ENCODE measurements around the gene ZNF780A.
A peak's percentile ranks its signal among the peaks of the same experiment; 100 is the strongest.
"Not testable (repeated sequence)": the region's sequence is repeated elsewhere in the genome, so short reads cannot be mapped to it uniquely, and the experiment has no call there.

Gene ZNF780A

DNA sequence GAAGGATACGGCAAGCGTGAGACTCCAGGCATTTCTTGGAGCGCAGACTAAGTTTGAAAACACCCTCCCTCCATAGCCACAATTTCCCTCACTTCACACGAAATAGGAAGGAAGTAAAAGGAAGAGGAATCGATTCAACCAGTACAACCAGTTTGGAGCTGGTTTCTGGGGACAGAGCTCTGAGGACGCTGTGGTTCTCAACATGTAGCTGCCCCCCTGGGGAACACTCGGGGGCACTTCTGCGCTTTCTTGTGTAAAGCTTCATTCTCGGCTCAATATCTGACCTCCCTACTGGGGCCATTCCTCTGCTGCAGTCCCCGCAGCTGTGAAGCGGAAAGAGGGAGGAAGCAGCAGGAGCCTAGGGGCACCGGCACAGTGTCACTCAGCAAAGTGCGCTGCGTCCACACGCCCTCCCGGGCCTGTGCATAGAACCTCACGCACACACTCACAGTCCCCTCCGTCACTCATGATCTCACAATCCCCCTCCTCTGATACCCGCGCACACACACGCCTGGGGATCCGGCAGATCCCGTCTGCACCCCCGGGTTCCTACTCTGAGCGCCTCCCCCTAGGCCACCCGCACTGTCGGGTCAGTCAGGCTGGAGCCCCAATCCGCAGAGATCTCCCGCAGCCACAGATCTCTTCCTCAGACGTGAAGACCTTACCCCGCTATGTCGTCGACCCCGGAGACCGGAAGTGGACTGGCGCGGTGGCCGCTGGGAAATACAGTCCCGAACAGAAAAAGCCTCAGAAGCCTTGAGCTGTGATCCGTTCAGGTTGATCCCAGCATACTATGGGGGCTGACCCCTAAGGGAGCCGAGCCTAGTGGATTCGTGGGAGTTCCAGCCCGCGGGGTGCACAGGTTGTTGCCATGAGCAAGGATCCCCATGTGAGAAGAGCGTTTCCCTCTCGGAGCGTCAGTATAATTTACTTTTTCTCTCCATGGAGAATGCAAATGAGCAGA lies at the start of gene ZNF780A:
Gene ZNF780A (minus strand): TSS at position 703 of the 964 bp plus-strand sequence. CDS start 6,190 bp downstream, outside the sequence.
- peaks cover 4% of the 10 kb centered on the region for H3K4me1 ChIP-seq (ENCODE audit: control insufficient read depth, insufficient read depth, low read length, unreplicated experiment)

DNA sequence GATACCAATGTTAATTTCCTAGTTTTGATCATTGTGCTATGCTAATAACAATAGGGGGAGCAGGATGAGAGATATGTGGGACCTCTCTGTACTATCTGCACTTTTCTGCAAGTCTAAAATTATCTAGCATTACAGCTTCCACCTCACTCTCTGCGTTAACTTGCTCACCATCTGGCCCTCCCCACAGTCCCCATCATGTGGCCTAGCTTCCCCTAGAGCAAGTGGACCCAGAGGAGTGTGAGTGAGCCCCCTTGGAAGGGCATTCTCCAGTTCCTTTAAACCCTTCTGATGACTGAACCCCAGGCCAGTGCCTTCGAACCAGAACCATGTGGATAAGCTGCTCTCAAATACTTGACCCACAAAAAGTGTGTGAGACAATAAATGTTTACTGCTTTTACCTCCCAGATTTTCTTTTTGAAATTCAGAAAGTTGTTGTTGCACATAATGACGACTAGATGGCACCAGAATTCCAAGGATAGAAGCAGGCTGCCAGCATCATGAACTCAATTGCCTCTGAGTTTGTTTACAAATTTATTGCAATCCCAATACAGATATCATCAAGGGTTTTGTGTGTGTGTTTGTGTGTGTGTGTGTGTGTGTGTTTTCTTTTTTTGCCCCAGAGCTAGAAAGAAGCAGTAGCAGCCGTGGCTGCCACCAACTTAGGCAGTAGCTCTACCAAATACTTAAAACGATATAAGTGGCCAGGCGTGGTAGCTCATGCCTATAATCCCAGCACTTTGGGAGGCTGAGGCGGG lies 49.0 kb upstream of the ZNF780A start:
- Histone ChIP-seq H3K27ac (ENCODE audit: low read depth, low read length) (no peak overlapping the region), H3K36me3 (ENCODE audit: insufficient read depth, low read length) (no peaks in the 10 kb centered on the region), H3K4me1 (ENCODE audit: control insufficient read depth, insufficient read depth, low read length, unreplicated experiment) (no peaks in the 10 kb centered on the region), H3K4me3 (ENCODE audit: low read depth, low read length) (no peak overlapping the region), H3K27me3 (ENCODE audit: insufficient read depth, low read length) (peaks cover 31% of the 10 kb centered on the region), H3K79me2 (ENCODE audit: control insufficient read depth, insufficient read depth, low read length, unreplicated experiment) (no peaks in the 10 kb centered on the region), H2AFZ (ENCODE audit: low read length, unreplicated experiment) (no peak overlapping the region)

More for the DNA sequence above, at the start of gene ZNF780A:
- Histone ChIP-seq H3K27me3 (ENCODE audit: insufficient read depth, low read length) (peaks cover 5% of the 10 kb centered on the region; the same call in 1 of the 2 replicates), H3K27ac (ENCODE audit: low read depth, low read length) (peak within 1 kb of the TSS; percentile 61), H3K36me3 (ENCODE audit: insufficient read depth, low read length) (0 out of 2 replicates have a peak, but pooled peaks cover 2% of the 10 kb centered on the region), H2AFZ (ENCODE audit: low read length, unreplicated experiment) (peak within 1 kb of the TSS; percentile 100), H3K4me3 (ENCODE audit: low read depth, low read length) (peak within 1 kb of the TSS; percentile 95), H3K79me2 (ENCODE audit: control insufficient read depth, insufficient read depth, low read length, unreplicated experiment) (peaks cover 15% of the 10 kb centered on the region)

GRCh38 chr19:40136818-40137217 lies 46.1 kb upstream of the ZNF780A start:
- peaks cover 48% of the 10 kb centered on the region for H3K27me3 ChIP-seq (ENCODE audit: insufficient read depth, low read length)
- no peak overlapping the region for H3K4me3 ChIP-seq (ENCODE audit: low read depth, low read length)

DNA sequence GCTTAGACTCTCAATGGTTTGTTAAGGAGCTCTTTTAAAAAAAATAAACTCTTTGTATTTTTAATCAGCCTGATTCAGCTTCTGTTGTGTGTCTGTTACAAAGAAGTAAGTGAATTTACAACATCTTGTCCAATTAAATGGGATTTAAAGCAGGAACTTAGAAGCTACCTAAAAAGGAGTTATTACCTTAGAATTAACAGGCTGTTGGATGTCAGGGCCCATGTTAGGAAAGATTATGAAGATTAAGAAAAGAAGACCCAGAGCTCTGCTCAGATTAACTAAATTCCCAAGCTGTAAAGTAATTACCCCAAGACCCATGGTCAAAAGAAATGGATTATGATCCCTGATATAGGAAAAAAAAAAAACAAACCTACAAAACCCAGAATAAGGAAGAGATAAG lies 44.1 kb upstream of the ZNF780A start:
- no peaks in the 10 kb centered on the region for H3K79me2 ChIP-seq (ENCODE audit: control insufficient read depth, insufficient read depth, low read length, unreplicated experiment)
- peaks cover 67% of the 10 kb centered on the region for H3K27me3 ChIP-seq (ENCODE audit: insufficient read depth, low read length)
- H3K4me1 ChIP-seq (ENCODE audit: control insufficient read depth, insufficient read depth, low read length, unreplicated experiment), result no peaks in the 10 kb centered on the region
- H3K4me3 ChIP-seq (ENCODE audit: low read depth, low read length), result no peak overlapping the region
- no peak overlapping the region for H3K27ac ChIP-seq (ENCODE audit: low read depth, low read length)
- no peaks in the 10 kb centered on the region for H3K36me3 ChIP-seq (ENCODE audit: insufficient read depth, low read length)
- H2AFZ ChIP-seq (ENCODE audit: low read length, unreplicated experiment), result no peak overlapping the region

More at GRCh38 chr19:40136818-40137217, 46.1 kb upstream of the ZNF780A start:
- Histone ChIP-seq H3K36me3 (ENCODE audit: insufficient read depth, low read length) (no peaks in the 10 kb centered on the region), H2AFZ (ENCODE audit: low read length, unreplicated experiment) (no peak overlapping the region), H3K27ac (ENCODE audit: low read depth, low read length) (no peak overlapping the region), H3K4me1 (ENCODE audit: control insufficient read depth, insufficient read depth, low read length, unreplicated experiment) (no peaks in the 10 kb centered on the region), H3K79me2 (ENCODE audit: control insufficient read depth, insufficient read depth, low read length, unreplicated experiment) (no peaks in the 10 kb centered on the region)

DNA sequence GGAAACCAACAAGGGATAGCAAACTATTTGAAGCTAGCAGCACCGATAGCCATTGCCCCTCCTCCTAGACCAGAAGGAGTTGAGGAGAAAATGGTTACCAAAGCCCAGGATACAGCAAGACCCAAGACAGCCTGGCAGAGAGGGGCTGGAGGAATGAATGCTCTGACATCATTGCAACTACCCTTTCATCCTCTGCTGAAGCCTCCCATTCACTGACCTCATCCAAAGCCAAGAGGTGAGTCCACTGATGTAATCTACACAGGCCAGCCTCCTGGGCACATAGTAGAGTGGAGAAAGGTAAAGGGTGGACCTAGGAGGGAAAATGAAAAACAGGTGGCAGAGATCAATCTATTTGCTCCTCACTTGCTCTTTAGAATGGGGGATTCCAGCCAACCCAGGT lies 42.7 kb upstream of the ZNF780A start:
- H3K36me3 ChIP-seq (ENCODE audit: insufficient read depth, low read length), result no peaks in the 10 kb centered on the region
- no peak overlapping the region for H3K4me3 ChIP-seq (ENCODE audit: low read depth, low read length)
- H3K4me1 ChIP-seq (ENCODE audit: control insufficient read depth, insufficient read depth, low read length, unreplicated experiment), result no peaks in the 10 kb centered on the region
- H2AFZ ChIP-seq (ENCODE audit: low read length, unreplicated experiment), result no peak overlapping the region
- H3K27me3 ChIP-seq (ENCODE audit: insufficient read depth, low read length), result peaks cover 74% of the 10 kb centered on the region
- no peak overlapping the region for H3K27ac ChIP-seq (ENCODE audit: low read depth, low read length)
- H3K79me2 ChIP-seq (ENCODE audit: control insufficient read depth, insufficient read depth, low read length, unreplicated experiment), result no peaks in the 10 kb centered on the region

GRCh38 chr19:40130013-40130412 lies 39.3 kb upstream of the ZNF780A start:
- H3K27ac ChIP-seq (ENCODE audit: low read depth, low read length), result no peak overlapping the region
- no peaks in the 10 kb centered on the region for H3K36me3 ChIP-seq (ENCODE audit: insufficient read depth, low read length)
- no peaks in the 10 kb centered on the region for H3K79me2 ChIP-seq (ENCODE audit: control insufficient read depth, insufficient read depth, low read length, unreplicated experiment)
- no peak overlapping the region for H3K4me3 ChIP-seq (ENCODE audit: low read depth, low read length)
- H3K4me1 ChIP-seq (ENCODE audit: control insufficient read depth, insufficient read depth, low read length, unreplicated experiment), result no peaks in the 10 kb centered on the region
- H2AFZ ChIP-seq (ENCODE audit: low read length, unreplicated experiment), result no peak overlapping the region
- H3K27me3 ChIP-seq (ENCODE audit: insufficient read depth, low read length), result peaks cover 56% of the 10 kb centered on the region

DNA sequence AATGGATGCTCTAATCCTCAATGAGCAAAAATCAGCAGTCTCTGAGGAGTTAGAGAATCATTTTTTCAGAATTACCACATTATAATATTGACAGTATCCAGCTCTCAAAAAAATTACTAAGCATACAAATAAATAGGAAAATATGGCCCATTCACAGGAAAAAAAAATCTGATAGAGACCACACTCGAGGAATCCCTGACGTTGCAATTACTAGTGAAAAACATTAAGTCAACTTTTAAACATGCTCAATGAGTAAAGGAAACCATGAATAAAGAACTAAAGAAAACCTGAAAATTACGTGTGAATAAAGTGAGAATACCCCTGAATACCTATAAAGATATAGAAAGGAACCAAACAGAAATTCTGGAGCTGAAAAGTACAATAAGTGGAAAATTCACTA lies 38.7 kb upstream of the ZNF780A start:
- no peak overlapping the region for H2AFZ ChIP-seq (ENCODE audit: low read length, unreplicated experiment)
- no peaks in the 10 kb centered on the region for H3K4me1 ChIP-seq (ENCODE audit: control insufficient read depth, insufficient read depth, low read length, unreplicated experiment)
- no peaks in the 10 kb centered on the region for H3K79me2 ChIP-seq (ENCODE audit: control insufficient read depth, insufficient read depth, low read length, unreplicated experiment)
- H3K27ac ChIP-seq (ENCODE audit: low read depth, low read length), result no peak overlapping the region
- H3K4me3 ChIP-seq (ENCODE audit: low read depth, low read length), result no peak overlapping the region
- H3K27me3 ChIP-seq (ENCODE audit: insufficient read depth, low read length), result peaks cover 58% of the 10 kb centered on the region
- no peaks in the 10 kb centered on the region for H3K36me3 ChIP-seq (ENCODE audit: insufficient read depth, low read length)

DNA sequence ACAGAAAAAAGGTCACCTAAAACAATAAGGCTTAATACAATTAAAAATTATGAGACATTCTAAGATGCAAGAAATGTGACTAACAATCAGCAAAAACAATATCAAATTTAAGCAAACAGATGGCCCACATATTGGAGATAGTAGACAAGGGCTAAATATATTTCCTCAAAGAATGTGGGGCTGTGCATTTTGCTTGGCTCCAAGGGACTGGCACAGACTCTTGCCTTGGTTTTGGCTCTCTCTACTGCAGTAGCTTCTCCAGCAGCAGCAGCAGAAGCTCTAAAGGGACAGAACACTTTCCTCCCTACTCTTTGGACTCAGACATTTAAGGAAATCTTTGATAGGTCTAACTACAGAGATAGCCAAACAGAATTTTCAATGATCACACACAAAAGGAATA lies 38.2 kb upstream of the ZNF780A start:
- no peak overlapping the region for H3K4me3 ChIP-seq (ENCODE audit: low read depth, low read length)
- H3K36me3 ChIP-seq (ENCODE audit: insufficient read depth, low read length), result no peaks in the 10 kb centered on the region
- peaks cover 59% of the 10 kb centered on the region for H3K27me3 ChIP-seq (ENCODE audit: insufficient read depth, low read length)
- H3K4me1 ChIP-seq (ENCODE audit: control insufficient read depth, insufficient read depth, low read length, unreplicated experiment), result no peaks in the 10 kb centered on the region
- no peak overlapping the region for H3K27ac ChIP-seq (ENCODE audit: low read depth, low read length)
- H3K79me2 ChIP-seq (ENCODE audit: control insufficient read depth, insufficient read depth, low read length, unreplicated experiment), result no peaks in the 10 kb centered on the region
- no peak overlapping the region for H2AFZ ChIP-seq (ENCODE audit: low read length, unreplicated experiment)

DNA sequence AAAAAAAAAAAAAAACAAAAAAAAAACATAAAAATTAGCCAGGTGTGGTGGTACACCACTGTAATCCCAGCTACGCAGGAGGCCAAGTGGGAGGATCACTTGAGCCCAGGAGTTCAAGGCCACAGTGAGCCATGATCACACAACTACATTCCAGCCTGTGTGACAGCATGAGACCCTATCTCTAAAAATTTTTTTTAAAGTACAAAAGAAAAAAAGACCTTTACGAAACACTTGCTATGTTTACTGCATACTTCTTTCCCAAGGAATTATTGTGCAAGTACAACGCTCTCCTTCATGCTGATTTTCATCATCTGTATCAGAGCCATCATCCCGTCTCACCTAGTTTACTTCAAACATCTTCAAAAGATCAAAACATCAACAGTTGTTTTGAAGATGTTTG lies 28.6 kb upstream of the ZNF780A start:
- H3K27ac ChIP-seq (ENCODE audit: low read depth, low read length), result no peak overlapping the region

DNA sequence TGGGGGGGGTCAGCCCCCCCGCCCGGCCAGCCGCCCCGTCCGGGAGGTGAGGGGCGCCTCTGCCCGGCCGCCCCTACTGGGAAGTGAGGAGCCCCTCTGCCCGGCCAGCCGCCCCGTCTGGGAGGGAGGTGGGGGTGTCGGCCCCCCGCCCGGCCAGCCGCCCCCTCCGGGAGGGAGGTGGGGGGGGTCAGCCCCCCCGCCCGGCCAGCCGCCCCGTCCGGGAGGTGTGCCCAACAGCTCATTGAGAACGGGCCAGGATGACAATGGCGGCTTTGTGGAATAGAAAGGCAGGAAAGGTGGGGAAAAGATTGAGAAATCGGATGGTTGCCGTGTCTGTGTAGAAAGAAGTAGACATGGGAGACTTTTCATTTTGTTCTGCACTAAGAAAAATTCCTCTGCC lies 27.9 kb upstream of the ZNF780A start:
- not testable (repeated sequence) for H3K4me1 ChIP-seq (ENCODE audit: control insufficient read depth, insufficient read depth, low read length, unreplicated experiment); H3K79me2 ChIP-seq (ENCODE audit: control insufficient read depth, insufficient read depth, low read length, unreplicated experiment); H3K36me3 ChIP-seq (ENCODE audit: insufficient read depth, low read length); H2AFZ ChIP-seq (ENCODE audit: low read length, unreplicated experiment); H3K27ac ChIP-seq (ENCODE audit: low read depth, low read length); H3K4me3 ChIP-seq (ENCODE audit: low read depth, low read length)
- H3K27me3 ChIP-seq (ENCODE audit: insufficient read depth, low read length), result peaks cover 12% of the 10 kb centered on the region

More for the DNA sequence above, 28.6 kb upstream of the ZNF780A start:
- Histone ChIP-seq H2AFZ (ENCODE audit: low read length, unreplicated experiment) (no peak overlapping the region), H3K27me3 (ENCODE audit: insufficient read depth, low read length) (peaks cover 19% of the 10 kb centered on the region), H3K4me3 (ENCODE audit: low read depth, low read length) (no peak overlapping the region), H3K36me3 (ENCODE audit: insufficient read depth, low read length) (no peaks in the 10 kb centered on the region), H3K79me2 (ENCODE audit: control insufficient read depth, insufficient read depth, low read length, unreplicated experiment) (no peaks in the 10 kb centered on the region), H3K4me1 (ENCODE audit: control insufficient read depth, insufficient read depth, low read length, unreplicated experiment) (no peaks in the 10 kb centered on the region)

Data from ACC112 (cell line).